Suprapubic skin (tissue), 4 donors: Measurements from ENCODE around the gene MYMK.

Source experiments
- POLR2A ChIP-seq, 2 donors: fragments of 450-650 bp; IDR thresholded peaks; one replicate each; pipeline ENCODE4 v1.6.1; 2017; ENCODE audit warnings: antibody characterized with exemption in 2 of 2, mild to moderate bottlenecking in 2 of 2, moderate library complexity in 2 of 2
- POLR2AphosphoS5 ChIP-seq, 3 donors: sonication (generic); formaldehyde crosslinking; IDR thresholded peaks; one replicate each; pipeline ENCODE4 v1.6.1; 2017; ENCODE audit warnings: antibody characterized with exemption in 3 of 3
- TF ChIP-seq, protein P1 (sequence below), 2 donors: fragments of 200-600 bp in 1 of 2; fragments of 450-650 bp in 1 of 2; sonication (generic) in 1 of 2; IDR thresholded peaks; one replicate each; pipeline ENCODE4 v1.5.1; 2016 to 2019; ENCODE audit warnings: antibody characterized with exemption in 2 of 2, mild to moderate bottlenecking in 1 of 2, moderate library complexity in 1 of 2

- TF ChIP-seq, protein P1, sequence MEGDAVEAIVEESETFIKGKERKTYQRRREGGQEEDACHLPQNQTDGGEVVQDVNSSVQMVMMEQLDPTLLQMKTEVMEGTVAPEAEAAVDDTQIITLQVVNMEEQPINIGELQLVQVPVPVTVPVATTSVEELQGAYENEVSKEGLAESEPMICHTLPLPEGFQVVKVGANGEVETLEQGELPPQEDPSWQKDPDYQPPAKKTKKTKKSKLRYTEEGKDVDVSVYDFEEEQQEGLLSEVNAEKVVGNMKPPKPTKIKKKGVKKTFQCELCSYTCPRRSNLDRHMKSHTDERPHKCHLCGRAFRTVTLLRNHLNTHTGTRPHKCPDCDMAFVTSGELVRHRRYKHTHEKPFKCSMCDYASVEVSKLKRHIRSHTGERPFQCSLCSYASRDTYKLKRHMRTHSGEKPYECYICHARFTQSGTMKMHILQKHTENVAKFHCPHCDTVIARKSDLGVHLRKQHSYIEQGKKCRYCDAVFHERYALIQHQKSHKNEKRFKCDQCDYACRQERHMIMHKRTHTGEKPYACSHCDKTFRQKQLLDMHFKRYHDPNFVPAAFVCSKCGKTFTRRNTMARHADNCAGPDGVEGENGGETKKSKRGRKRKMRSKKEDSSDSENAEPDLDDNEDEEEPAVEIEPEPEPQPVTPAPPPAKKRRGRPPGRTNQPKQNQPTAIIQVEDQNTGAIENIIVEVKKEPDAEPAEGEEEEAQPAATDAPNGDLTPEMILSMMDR (IDR thresholded peaks at IDR 0.05), result no peak
- TF ChIP-seq POLR2A (IDR thresholded peaks at IDR 0.05) (no peak), POLR2AphosphoS5 (IDR thresholded peaks at IDR 0.05) (no peak)
Measured at GRCh38 chr9:133545494-133546286, 20.9 kb upstream of the MYMK start.
